CD4-positive, alpha-beta T cell treated with Interleukin-12 subunit alpha and Interleukin-12 subunit beta, for 1 hour (primary cell): ENCODE results near the gene MYO18B.

ENCODE experiments used
- DNase-seq: peaks from one replicate; pipeline ENCODE4 v3.0.0-alpha.2; 2020

Gene MYO18B

GRCh38 chr22:25908212-25908611, 166.2 kb downstream of the MYO18B start:
- no peak for DNase-seq

DNA sequence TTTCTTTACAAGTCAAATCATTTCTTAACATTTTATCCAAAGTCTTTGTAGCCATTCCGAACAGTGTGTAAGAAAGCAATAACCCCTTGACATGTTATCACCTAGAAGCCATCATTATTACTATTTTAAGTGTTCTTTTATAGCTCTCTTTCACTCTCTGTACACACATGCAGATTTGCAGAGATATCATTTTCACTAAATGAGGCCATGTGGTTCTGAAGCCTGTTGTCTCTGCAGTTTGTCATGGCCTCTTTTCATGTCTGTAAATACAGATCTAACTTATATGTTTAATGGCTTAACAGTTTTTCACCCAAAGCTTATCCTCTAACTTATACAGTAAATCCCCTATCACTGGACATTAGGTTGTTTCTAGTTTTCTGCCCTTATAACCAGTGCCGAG, 166.8 kb downstream of the MYO18B start:
- DNase-seq = no peak

- no peak for DNase-seq
These were observed 167.8 kb downstream of the MYO18B start for GRCh38 chr22:25909614-25910387.

GRCh38 chr22:25911243-25911972, 169.4 kb downstream of the MYO18B start:
- DNase-seq = no peak

DNA sequence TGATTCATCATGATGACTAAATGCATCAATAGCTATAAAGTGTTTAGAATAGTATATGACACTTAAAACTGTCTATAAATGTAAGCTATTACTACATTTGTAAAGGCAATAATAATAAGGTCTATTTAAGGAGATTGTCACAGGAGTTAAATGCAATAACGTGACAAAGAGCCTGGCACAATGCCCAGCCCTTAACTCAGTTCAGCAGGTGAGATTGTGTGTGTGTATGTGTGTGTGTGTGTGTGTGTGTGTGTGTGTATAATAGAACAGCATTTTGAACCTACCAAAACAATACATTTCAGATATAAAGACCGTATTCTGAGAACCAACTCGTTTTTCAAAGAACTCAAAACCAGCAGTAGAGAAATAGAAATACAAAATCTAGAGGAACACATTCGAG, 177.5 kb downstream of the MYO18B start:
- DNase-seq = no peak

DNA sequence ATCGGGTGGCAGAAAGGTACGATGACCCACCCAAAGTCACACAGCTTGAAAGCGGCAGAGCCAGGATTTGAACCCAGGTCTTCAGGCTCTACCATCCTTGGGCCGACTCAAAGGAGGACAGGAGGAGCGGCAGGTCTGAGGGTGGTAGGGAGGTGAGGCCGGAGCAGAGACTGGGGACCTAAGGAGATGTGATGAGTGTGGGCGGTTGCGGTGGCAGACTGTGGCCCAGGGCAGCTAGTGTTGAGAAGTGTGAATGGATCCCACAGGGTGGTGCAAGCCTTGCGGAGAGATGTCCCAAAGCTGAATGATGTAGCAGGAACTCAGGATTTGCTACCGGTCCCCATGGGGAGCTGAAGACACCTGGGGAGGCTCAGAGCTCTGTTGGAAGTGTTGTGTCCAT, 180.2 kb downstream of the MYO18B start:
- no peak for DNase-seq

DNA sequence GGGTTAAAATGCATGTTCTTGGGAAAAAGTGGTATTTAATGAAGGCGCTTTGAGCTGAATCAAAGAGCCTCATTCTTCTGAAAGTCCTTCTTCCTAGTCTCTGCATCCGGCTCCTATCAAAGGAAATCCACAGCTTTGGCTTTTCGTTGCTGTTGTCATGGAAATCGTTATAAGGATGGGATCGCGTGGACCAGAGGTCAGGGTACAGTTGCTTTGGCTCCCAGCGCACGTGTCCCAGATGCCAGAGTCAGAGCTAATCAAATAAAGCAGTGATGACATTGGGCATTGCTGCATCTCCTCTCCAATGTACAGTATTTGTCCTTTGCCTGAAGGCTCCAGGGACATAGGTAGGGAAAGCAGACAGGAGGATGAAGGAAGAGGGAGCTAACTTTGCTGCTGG, 181.9 kb downstream of the MYO18B start:
- DNase-seq = no peak

- no peak for DNase-seq
These were observed 186.1 kb downstream of the MYO18B start for GRCh38 chr22:25928038-25928437.

DNA sequence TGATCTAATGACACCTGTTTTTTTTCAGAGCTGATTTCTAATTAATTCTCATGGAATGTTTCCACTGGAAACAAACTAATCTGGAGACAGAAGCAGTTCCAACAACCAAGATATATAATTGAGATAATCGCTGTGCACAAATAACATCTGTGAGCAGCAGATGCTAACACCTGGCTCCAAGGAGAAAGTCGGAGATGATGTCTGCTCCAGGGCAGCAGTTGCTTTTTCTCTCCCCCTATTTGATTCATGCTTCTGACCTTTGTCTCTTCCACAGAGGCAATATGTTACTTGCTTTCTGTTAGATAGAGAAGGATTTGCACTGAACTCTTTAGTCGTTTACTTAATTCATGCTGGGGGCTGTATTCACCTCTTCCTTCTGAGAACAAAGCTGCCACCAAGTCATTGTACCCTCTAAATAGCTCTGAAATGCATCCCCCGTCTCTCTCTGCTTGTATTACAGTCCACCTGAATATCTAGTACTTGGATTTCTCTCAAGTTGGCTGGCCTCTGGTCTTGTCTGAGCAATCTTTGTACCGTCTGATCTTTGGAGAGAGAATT, 187.4 kb downstream of the MYO18B start:
- DNase-seq = no peak

GRCh38 chr22:25930083-25930482, 188.1 kb downstream of the MYO18B start:
- DNase-seq = no peak

DNA sequence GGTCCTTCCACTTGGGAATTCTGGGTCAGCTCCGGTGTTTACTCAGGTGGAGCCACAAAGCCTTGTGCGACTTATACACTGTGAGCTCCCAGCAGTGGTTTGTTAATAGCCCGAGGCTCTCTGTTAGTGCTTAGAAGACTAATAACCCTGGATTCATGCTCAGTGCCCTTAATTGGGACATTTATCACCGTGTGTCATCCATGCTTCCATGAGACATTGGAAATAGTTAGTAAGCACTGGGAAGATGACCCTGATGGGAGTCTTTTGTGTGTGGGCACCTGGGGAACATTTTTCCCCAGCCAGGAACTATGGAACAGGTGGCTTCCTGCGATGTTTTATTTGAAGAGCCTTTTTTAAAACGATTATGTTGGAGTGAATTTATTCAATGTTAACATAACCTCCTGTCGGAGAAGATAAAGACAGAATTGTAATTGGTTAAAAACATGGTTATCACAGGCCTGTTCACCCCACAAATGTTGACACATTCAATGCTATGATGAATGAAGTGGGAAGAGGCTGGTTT, 188.9 kb downstream of the MYO18B start:
- no peak for DNase-seq

GRCh38 chr22:25933158-25933788, 191.3 kb downstream of the MYO18B start:
- no peak for DNase-seq

DNA sequence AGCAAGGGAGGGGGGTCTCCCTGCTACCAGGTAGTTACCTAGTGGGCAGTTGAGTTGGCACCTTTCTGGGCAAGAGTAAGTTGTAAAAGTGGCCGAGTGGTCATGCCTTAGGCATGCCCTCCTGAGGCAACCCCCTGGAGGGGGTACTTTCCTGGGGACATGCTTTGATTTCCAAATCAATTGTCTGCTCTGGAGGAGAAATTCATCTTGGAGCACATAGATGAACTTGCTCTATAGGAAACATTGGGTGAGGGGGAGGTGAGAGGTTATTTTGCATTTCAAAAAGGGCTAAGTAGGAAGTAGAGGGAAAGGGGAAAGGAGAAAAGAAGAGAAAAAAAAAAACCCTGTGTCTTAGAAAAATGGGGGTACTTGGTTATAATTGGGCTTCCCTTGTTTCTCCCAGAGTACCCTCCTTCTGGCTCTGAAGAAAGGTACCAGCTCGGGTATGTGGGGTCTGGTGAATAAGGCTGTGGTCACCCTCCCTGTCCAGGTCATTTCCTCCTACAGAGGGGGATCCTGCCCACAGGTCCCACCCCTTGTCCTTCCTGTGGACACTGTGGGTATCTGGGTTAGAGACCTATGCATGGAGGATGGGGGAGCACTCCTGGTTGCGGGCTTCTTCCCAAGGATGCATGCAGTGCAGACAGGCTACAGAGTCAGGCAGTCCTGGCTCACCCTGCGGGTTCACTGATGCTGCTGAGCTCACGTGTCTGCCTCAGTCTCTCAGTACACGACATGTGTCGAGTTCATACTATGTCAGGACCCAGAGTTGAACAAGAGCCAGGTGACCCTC, 193.5 kb downstream of the MYO18B start:
- no peak for DNase-seq

DNA sequence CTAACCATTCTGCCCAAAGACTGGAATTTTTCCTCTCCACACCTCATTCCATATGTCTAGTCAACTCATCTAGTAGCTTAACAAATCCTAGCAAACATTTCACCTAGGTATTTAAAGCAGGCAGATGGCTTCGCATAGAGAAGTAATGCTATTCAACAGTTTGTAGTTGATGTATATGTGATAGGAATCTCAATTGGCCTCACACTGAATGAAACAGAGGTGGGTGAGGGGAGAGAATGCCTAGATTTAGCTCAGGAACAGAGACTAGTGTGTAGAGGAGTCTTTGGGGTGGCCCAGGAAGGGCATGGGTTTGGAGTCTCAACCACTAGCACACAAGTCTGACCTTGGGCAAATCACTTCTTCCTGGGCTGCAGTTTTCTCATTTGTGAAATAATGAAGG, 196.2 kb downstream of the MYO18B start:
- no peak for DNase-seq

- DNase-seq = no peak
These were observed 197.4 kb downstream of the MYO18B start for GRCh38 chr22:25939384-25939783.

DNA sequence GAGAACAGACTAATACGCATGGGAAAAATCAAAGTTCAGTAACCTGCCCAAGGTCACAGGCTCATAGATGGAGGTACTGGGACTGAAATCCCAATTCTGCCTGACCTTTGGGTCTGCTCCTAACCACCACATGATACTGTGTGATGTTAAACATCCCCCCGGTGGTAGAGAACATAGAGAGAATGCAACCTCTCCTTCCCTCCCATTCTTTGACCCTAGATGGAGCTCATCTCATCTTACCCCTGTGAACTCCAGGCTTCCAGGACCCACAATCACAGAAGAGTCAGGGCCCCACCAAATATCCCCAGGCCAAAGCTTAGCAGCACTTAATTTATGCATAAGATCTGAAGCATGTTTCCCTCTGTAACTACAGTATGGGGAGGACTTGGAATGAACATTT, 198.5 kb downstream of the MYO18B start:
- no peak for DNase-seq

DNA sequence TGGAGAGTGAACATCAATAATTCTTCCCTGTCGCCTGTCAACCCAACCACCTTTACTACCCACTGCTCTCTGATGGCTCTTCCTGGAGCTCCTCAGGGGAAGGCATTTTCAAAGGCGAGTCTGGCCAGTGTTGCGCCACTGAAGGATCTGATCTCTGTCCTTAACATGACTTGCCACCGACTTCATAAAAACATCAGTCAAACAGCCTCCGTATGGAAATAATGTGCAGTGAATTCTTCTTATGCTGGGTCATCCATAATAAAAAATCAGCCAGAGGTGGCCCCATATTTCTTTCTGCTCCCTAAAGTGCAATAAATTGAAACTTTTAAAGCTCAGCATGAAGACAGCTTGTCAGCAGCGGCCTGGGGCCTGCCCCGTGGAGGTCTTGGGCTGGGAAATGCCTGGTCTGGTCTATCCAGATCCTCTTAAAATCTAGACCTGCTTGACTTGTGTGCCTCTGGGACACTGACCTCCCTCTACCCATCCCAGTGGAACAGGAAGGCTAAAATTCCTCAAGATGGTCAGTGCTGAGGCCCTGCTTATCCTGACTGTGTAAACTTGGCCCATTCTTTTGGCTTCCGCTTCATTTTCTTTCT, 199.5 kb downstream of the MYO18B start:
- DNase-seq = no peak

- no peak for DNase-seq
These were observed 200.3 kb downstream of the MYO18B start for GRCh38 chr22:25942115-25942855.

DNA sequence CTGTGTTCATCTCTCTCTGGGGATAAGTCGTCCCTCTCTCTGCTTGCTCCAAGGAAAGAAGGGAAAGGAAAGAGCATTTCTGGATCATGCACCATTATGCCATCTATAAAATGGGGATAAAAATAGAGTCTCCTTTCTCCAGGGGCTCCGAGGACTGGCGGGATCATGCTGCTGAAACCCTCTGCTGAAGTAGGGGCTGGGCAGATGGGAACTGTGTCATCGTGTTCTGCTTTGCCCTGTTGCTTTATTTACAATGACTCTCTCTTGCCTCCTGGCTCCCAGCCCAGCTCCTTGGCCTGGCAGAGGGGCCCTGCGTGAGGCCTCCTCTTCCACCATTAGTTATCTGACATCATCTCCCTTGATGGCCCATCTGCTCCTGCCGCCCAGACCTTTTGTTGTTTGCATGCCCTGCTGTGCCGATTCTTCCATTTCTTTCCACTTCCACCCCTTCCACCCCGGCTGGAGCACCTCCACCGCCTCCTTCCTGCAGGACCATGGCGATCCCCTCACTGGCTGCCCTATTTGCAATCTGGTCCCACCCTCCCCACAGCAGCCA, 200.9 kb downstream of the MYO18B start:
- no peak for DNase-seq

DNA sequence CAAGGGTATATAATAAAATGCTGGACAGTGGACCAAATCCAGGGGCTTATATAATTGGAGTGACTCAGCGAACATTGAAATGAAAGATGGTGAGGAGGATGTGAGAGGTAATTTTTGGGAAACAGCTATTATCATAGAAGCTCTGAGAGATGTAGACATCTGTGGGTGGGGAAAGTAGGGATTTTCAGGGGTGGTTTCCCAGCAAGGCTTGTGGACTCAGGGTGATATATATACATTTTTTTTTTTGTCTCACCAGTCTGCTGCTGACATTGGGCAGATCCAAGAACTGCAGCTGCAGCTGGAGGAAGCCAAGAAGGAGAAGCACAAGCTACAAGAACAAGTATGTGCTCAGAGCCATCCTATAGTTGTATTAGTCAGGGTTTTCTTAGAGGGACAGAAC, 208.1 kb downstream of the MYO18B start:
- no peak for DNase-seq

DNA sequence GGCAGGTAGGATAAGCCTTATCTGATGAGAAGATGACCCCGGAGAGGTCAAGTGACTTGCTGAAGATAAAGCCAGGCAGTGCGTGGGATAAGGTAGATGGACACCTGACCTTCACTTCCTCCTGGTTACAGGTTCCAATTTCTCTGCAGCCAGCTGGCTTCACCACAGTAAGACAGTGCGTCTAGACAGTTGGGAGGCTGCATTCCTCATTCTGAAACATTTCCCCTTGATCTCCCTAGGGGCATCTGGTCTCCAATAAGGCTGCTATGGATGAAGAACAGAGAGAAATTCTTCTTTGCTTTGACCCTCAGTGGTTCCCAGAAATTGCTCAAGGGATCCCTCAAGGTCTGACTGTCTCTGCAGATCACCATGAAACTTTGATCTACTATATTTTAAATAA, 211.3 kb downstream of the MYO18B start:
- DNase-seq = no peak
